WERI-Rb-1 (cell line): Measurements from ENCODE around the gene PIP4K2A.

Experiments used
- DNase-seq: peaks from one replicate; pipeline ENCODE4 v3.0.0-alpha.2; 2020
- H3K27ac ChIP-seq: fragments of 250-450 bp; sonication (Bioruptor Pico); 2 replicates; pipeline ENCODE4 v1.5.1; 2020; ENCODE audit warnings: mild to moderate bottlenecking, moderate library complexity
- H3K27me3 ChIP-seq: fragments of 250-450 bp; sonication (Bioruptor Pico); 2 replicates; pipeline ENCODE4 v1.5.1; 2021; ENCODE audit warnings: mild to moderate bottlenecking, low read depth, moderate library complexity; ENCODE audit not compliant: insufficient read depth, severe bottlenecking
- H3K36me3 ChIP-seq: fragments of 250-450 bp; sonication (Bioruptor Pico); 2 replicates; pipeline ENCODE4 v1.5.1; 2020; ENCODE audit warnings: mild to moderate bottlenecking, moderate library complexity
- H3K4me3 ChIP-seq: 2 replicates; pipeline ENCODE4 v1.5.1; 2011; ENCODE audit warnings: low read depth, mild to moderate bottlenecking, control low read depth, low read length
- H3K9me3 ChIP-seq: fragments of 250-450 bp; sonication (Bioruptor Pico); 2 replicates; pipeline ENCODE4 v1.5.1; 2021; ENCODE audit warnings: mild to moderate bottlenecking, moderate library complexity; ENCODE audit not compliant: severe bottlenecking
- TF ChIP-seq, protein P1 (sequence below): IDR thresholded peaks from 2 replicates; pipeline ENCODE4 v1.5.1; 2011; ENCODE audit warnings: low read depth, mild to moderate bottlenecking, control low read depth, inconsistent platforms, low read length

Gene PIP4K2A

DNA sequence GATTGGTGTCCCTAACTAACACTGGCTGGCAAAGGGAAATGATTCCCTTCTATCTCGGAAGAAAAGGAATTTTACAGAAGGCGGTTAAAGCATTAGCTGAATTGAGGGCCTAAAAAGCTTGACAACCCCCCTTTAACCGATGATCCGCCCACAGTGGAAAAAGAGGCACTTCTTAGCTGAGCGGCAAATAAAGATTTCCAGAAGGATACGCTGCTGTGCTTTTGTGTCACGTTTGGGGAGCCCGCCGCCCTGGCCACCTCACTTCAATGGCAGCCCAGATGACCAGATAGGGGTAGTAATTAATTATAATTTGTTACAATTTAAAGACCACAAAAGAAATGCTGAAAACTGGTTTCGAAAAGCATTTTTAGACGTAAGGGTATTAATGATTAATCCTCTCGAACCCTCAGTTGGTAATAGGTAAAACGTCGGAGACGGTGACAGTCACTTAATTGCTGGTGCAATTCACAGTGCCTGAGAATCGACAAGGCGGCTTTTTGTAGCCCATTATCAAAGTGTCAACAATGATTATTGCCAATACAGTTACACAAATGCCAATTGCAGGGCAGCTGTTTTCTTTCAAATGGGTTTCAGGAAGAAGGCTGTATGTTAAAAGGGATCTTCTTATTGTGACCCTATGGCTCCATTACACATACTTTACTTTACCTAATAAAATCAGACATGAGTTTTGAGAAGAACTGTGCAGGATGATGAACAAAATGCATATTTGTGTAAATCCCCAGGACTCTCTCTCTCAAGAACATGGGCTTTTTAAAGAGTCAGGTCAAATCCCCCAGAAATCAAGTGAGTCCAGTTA, 154.1 kb downstream of the PIP4K2A start:
- Histone ChIP-seq H3K36me3 (no peaks in the 10 kb centered on the region), H3K27ac (no peak overlapping the region), H3K27me3 (no peaks in the 10 kb centered on the region), H3K4me3 (no peak overlapping the region), H3K9me3 (no peaks in the 10 kb centered on the region)
- TF ChIP-seq, protein P1, sequence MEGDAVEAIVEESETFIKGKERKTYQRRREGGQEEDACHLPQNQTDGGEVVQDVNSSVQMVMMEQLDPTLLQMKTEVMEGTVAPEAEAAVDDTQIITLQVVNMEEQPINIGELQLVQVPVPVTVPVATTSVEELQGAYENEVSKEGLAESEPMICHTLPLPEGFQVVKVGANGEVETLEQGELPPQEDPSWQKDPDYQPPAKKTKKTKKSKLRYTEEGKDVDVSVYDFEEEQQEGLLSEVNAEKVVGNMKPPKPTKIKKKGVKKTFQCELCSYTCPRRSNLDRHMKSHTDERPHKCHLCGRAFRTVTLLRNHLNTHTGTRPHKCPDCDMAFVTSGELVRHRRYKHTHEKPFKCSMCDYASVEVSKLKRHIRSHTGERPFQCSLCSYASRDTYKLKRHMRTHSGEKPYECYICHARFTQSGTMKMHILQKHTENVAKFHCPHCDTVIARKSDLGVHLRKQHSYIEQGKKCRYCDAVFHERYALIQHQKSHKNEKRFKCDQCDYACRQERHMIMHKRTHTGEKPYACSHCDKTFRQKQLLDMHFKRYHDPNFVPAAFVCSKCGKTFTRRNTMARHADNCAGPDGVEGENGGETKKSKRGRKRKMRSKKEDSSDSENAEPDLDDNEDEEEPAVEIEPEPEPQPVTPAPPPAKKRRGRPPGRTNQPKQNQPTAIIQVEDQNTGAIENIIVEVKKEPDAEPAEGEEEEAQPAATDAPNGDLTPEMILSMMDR: no peak
- no peak for DNase-seq

DNA sequence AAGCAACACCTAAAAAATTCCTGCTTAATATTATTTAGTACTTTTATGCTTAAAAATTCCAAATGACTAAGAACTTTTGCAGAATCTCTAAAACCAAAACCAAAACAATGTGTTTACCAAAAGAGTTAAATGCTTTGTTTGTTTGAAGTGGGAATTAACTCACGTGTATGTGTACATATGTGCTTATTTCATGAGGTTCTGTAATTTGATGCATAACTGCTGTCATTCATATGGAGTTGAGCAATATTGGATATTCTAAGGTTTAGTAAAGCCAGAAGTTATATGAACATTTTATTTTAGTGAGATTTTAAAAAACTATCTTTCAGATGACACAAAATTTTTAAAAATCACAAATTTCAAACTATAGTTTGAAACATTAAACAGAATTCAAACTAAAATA, 157.1 kb downstream of the PIP4K2A start:
- Histone ChIP-seq H3K27ac (no peak overlapping the region), H3K27me3 (no peaks in the 10 kb centered on the region), H3K4me3 (no peak overlapping the region), H3K36me3 (no peaks in the 10 kb centered on the region), H3K9me3 (no peaks in the 10 kb centered on the region)
- DNase-seq: no peak
- TF ChIP-seq, protein P1: no peak

DNA sequence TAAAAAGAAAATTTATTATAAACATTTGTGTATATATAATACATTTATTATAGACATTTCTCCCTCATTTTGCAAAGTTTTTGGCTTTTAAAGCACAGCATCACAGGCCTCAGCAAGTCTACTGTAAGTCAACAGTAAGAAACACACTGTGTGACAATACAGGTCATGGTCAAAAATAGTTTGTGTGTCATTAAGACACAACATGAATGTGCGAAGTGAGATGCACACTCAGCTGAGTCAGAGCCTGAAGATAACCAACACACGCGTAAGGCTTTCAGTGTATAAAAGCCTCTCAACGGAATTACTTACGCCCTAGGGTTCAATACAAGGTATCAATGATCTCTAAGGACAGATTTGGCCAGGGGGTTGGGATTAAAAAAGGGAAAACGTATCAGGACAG, 157.6 kb downstream of the PIP4K2A start:
- Histone ChIP-seq H3K36me3 (no peaks in the 10 kb centered on the region), H3K27ac (no peak overlapping the region), H3K9me3 (no peaks in the 10 kb centered on the region), H3K4me3 (no peak overlapping the region), H3K27me3 (no peaks in the 10 kb centered on the region)
- no peak for DNase-seq
- TF ChIP-seq, protein P1: no peak

DNA sequence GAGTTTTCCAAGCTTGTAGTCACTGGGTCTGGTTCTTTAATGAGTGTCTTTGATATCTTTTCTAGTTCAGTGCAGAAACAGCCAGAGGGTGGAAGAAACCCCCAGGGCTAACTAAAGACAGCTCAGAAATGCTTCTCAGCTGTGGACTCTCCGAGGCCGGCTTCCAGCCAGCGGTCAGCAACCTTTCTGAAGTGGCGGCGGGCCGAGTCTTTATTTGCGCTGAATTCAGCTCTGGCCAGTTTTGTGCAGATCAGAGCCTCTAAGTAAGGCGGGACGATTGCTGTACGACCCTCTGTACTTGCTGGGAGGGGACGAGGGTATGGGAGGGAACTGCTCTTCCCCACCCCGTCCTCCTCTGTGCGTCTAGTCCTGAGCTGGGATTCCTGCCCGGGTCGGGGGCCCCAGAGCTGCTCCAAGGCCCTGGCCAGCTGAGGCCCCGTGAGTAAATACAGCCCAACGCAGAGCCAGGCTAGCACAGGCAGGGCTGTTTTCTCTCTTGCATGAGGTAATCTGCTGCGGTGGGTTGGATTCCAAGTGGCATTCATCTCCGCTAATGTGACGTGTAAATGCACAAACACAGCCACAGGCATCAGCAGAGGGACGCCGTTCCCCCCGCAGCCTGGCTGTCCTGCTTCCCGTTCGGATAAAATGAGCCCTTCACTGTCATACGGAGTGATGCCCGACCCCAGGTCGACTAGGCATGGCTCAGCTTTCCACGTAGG, 159.8 kb downstream of the PIP4K2A start:
- DNase-seq: no peak
- no peaks in the 10 kb centered on the region for H3K9me3 ChIP-seq

DNA sequence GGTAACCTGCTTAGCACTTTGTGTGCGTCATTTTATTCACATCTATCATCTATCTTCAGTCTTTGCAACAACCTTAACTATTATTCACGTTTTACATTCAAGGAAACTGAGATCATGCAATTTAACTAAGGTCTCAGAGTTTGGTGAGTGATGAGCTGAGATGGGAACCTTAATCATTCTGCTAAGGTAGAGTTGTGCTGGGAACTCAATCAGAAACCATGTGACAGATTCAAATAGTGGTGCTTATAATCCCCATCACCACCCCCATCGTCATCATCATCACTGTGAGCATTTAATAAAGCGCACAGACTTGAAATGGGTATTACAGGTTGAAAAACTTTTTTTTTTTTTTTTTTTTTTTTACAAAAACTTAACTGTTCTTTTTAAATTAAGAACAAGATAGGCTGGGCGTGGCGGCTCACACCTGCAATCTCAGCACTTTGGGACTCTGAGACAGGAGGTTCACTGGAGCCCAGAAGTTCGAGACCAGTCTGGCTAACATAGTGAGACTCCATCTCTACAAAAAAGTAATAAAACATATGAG, 160.9 kb downstream of the PIP4K2A start:
- Histone ChIP-seq H3K4me3 (no peak overlapping the region), H3K27me3 (no peaks in the 10 kb centered on the region), H3K27ac (no peak overlapping the region), H3K36me3 (no peaks in the 10 kb centered on the region), H3K9me3 (no peaks in the 10 kb centered on the region)
- DNase-seq: no peak
- TF ChIP-seq, protein P1: no peak

More for the DNA sequence above, 159.8 kb downstream of the PIP4K2A start:
- TF ChIP-seq, protein P1: no peak
- Histone ChIP-seq H3K4me3 (no peak overlapping the region), H3K36me3 (no peaks in the 10 kb centered on the region), H3K27ac (no peak overlapping the region), H3K27me3 (no peaks in the 10 kb centered on the region)
